ENCODE results near the gene ITIH5.
"Not testable (repeated sequence)": the region's sequence is repeated elsewhere in the genome, so short reads cannot be mapped to it uniquely, and the experiment has no call there.

The ITIH5 gene

GRCh38 chr10:7666253-7667023, at the start of gene ITIH5:
Gene ITIH5, minus strand, starts transcription at chr10:7666966. Its CDS starts 74 bp downstream, at chr10:7666892.
- DNase-seq (ENCODE audit: extremely low spot score) = peak; percentile 25
- CTCF ChIA-PET = interaction anchor here (1.0 to 1.3 kb wide), 2 partner anchors 14 to 21 kb away, joined by 3 to 5 read pairs; no protein-coding TSS in a partner anchor
- no peak for TF ChIP-seq CTCF (IDR thresholded peaks at IDR 0.05; ENCODE audit: control extremely low read depth, extremely low read depth, low read depth, missing control alignments)
- POLR2A ChIA-PET = no interaction called here

GRCh38 chr10:7715515-7715914, 48.7 kb upstream of the ITIH5 start:
- ChIA-PET POLR2A (no interaction called here), CTCF (interaction anchor here (1.0 to 1.1 kb wide), 2 partner anchors 10 to 14 kb away, joined by 3 read pairs; no protein-coding TSS in a partner anchor)
- no peak for DNase-seq (ENCODE audit: extremely low spot score)
- TF ChIP-seq CTCF (IDR thresholded peaks at IDR 0.05; ENCODE audit: control extremely low read depth, extremely low read depth, low read depth, missing control alignments) = no peak

- DNase-seq (ENCODE audit: extremely low spot score); POLR2A ChIA-PET; CTCF ChIA-PET: not testable (repeated sequence)
Measured at GRCh38 chr10:7711075-7711474, 44.3 kb upstream of the ITIH5 start.

- no peak for TF ChIP-seq CTCF (IDR thresholded peaks at IDR 0.05; ENCODE audit: control extremely low read depth, extremely low read depth, low read depth, missing control alignments)
Measured at GRCh38 chr10:7710446-7710845, 43.7 kb upstream of the ITIH5 start.

GRCh38 chr10:7708832-7709231, 42.1 kb upstream of the ITIH5 start:
- ChIA-PET POLR2A (interaction anchor here (0.9 kb wide), 1 partner anchor 8 kb away, joined by 5 read pairs; no protein-coding TSS in a partner anchor), CTCF (no interaction called here)
- no peak for TF ChIP-seq CTCF (IDR thresholded peaks at IDR 0.05; ENCODE audit: control extremely low read depth, extremely low read depth, low read depth, missing control alignments)
- DNase-seq (ENCODE audit: extremely low spot score) = no peak

More at GRCh38 chr10:7710446-7710845, 43.7 kb upstream of the ITIH5 start:
- no peak for DNase-seq (ENCODE audit: extremely low spot score)
- ChIA-PET POLR2A (no interaction called here), CTCF (no interaction called here)

GRCh38 chr10:7707858-7708622, 41.3 kb upstream of the ITIH5 start:
- TF ChIP-seq CTCF (IDR thresholded peaks at IDR 0.05; ENCODE audit: control extremely low read depth, extremely low read depth, low read depth, missing control alignments) = no peak
- POLR2A ChIA-PET = no interaction called here
- CTCF ChIA-PET = no interaction called here
- no peak for DNase-seq (ENCODE audit: extremely low spot score)

- no peak for DNase-seq (ENCODE audit: extremely low spot score)
- POLR2A ChIA-PET = no interaction called here
- CTCF ChIA-PET = interaction anchor here (1.1 to 2.0 kb wide), 2 partner anchors 11 to 20 kb away, joined by 3 to 5 read pairs; no protein-coding TSS in a partner anchor
- no peak for TF ChIP-seq CTCF (IDR thresholded peaks at IDR 0.05; ENCODE audit: control extremely low read depth, extremely low read depth, low read depth, missing control alignments)
Measured at GRCh38 chr10:7707102-7707501, 40.3 kb upstream of the ITIH5 start.
